B cell (primary cell): Measurements from ENCODE around the gene TECTA.

ENCODE experiments used
- CTCF ChIP-seq: fragments of 200-600 bp; IDR thresholded peaks from one replicate; pipeline ENCODE4 v1.8.0; 2022; ENCODE audit warnings: antibody characterized with exemption, mild to moderate bottlenecking
- EZH2 ChIP-seq: IDR thresholded peaks from 2 replicates; pipeline ENCODE4 v1.6.1; 2012; ENCODE audit warnings: borderline replicate concordance, low read depth, mild to moderate bottlenecking, moderate library complexity, low read length; ENCODE audit not compliant: insufficient read depth, poor library complexity, severe bottlenecking

- TF ChIP-seq CTCF, result no peak
- no peak for TF ChIP-seq EZH2
These were observed 48.1 kb downstream of the TECTA start for GRCh38 chr11:121149116-121149515.
